Activated T-cell treated with anti-CD3 and anti-CD28 coated beads, Interleukin-2, amount 50 U/mL, for 24 hours (primary cell): Measurements from ENCODE around the gene CLDN4.
"Not testable (repeated sequence)": the region's sequence is repeated elsewhere in the genome, so short reads cannot be mapped to it uniquely, and the experiment has no call there.

Experiments
- DNase-seq: peaks from one replicate; pipeline ENCODE4 v3.0.0-alpha.2; 2020
- H3K27ac Mint-ChIP-seq: 2 replicates; pipeline ENCODE4 v1.8.0; 2020; ENCODE audit warnings: mild to moderate bottlenecking, mixed read lengths
- H3K27me3 Mint-ChIP-seq: 2 replicates; pipeline ENCODE4 v1.8.0; 2020; ENCODE audit warnings: mixed read lengths
- H3K36me3 Mint-ChIP-seq: 2 replicates; pipeline ENCODE4 v1.8.0; 2020; ENCODE audit warnings: low read depth, mixed read lengths
- H3K4me1 Mint-ChIP-seq: 2 replicates; pipeline ENCODE4 v1.8.0; 2020; ENCODE audit warnings: low read depth, mixed read lengths
- H3K4me3 Mint-ChIP-seq: 2 replicates; pipeline ENCODE4 v1.8.0; 2020; ENCODE audit warnings: mild to moderate bottlenecking, moderate library complexity, mixed read lengths
- H3K9me3 Mint-ChIP-seq: 2 replicates; pipeline ENCODE4 v1.8.0; 2020; ENCODE audit warnings: mixed read lengths

The CLDN4 gene

DNA sequence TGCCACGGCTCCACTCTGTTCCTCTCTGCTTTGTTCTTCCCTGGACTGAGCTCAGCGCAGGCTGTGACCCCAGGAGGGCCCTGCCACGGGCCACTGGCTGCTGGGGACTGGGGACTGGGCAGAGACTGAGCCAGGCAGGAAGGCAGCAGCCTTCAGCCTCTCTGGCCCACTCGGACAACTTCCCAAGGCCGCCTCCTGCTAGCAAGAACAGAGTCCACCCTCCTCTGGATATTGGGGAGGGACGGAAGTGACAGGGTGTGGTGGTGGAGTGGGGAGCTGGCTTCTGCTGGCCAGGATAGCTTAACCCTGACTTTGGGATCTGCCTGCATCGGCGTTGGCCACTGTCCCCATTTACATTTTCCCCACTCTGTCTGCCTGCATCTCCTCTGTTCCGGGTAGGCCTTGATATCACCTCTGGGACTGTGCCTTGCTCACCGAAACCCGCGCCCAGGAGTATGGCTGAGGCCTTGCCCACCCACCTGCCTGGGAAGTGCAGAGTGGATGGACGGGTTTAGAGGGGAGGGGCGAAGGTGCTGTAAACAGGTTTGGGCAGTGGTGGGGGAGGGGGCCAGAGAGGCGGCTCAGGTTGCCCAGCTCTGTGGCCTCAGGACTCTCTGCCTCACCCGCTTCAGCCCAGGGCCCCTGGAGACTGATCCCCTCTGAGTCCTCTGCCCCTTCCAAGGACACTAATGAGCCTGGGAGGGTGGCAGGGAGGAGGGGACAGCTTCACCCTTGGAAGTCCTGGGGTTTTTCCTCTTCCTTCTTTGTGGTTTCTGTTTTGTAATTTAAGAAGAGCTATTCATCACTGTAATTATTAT is 1.2 kb downstream of the CLDN4 start:
- no peak for DNase-seq
- Mint-ChIP-seq H3K9me3 (no peaks in the 10 kb centered on the region), H3K27ac (no peak overlapping the region), H3K4me3 (no peak overlapping the region), H3K36me3 (no peaks in the 10 kb centered on the region), H3K4me1 (peaks cover 20% of the 10 kb centered on the region), H3K27me3 (peaks cover 24% of the 10 kb centered on the region)

DNA sequence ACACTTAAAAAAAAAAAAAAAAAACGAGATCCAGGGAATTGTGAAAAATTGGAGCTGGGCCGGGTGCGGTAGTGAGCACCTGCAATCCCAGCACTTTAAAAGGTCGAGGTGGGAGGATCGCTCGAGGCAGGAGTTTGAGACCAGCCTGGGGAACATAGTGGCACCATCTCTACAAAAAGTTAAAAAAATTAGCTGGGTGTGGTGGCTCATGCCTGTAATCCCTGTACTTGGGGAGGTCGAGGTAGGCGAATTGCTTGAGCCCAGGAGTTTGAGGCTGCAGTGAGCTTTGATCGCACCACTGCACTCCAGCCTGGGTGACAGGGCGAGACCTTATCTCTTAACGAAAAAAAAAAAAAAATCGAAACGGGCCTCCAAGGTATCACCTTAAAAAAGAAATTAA is 2.0 kb downstream of the CLDN4 start:
- Mint-ChIP-seq H3K4me3 (no peak overlapping the region), H3K9me3 (no peaks in the 10 kb centered on the region), H3K36me3 (no peaks in the 10 kb centered on the region), H3K27me3 (peaks cover 16% of the 10 kb centered on the region), H3K27ac (no peak overlapping the region), H3K4me1 (peaks cover 12% of the 10 kb centered on the region)
- no peak for DNase-seq

DNA sequence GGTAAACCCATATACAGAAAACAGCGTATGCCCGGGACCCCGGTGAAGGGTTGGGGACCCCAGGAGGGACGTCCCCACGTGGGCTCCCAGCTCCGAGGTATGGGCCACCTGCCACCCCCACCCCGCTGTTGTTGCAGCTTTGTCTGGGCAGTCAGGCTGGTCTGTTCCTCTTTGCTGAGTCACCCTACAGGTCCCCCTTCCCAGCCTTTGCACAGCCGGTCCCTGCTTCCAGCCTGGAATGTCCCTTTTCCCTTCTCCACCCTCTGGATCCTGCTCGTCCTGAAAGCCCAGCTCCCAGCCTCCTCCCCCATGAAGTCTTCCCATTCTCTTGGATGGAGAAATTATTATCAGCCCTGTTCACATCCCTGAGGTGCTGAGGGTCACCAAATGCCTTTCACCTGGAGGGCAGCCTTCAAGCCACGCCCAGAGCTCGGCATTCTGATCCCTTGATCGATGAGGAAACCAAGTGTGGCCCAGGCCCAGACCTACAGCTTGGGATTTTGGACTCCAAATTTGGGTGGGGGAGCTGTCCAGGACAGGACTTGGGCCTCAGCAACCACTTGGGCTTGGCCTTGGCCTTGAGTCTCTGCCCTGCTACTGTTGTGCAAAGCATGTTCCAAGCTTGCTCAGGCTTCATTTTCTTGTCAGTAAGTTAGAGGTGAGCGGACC is 2.6 kb downstream of the CLDN4 start:
- peaks cover 12% of the 10 kb centered on the region for H3K27me3 Mint-ChIP-seq
- no peak overlapping the region for H3K27ac Mint-ChIP-seq
- no peaks in the 10 kb centered on the region for H3K9me3 Mint-ChIP-seq
- no peaks in the 10 kb centered on the region for H3K36me3 Mint-ChIP-seq
- H3K4me1 Mint-ChIP-seq = peaks cover 7% of the 10 kb centered on the region
- H3K4me3 Mint-ChIP-seq = no peak overlapping the region
- DNase-seq = no peak

DNA sequence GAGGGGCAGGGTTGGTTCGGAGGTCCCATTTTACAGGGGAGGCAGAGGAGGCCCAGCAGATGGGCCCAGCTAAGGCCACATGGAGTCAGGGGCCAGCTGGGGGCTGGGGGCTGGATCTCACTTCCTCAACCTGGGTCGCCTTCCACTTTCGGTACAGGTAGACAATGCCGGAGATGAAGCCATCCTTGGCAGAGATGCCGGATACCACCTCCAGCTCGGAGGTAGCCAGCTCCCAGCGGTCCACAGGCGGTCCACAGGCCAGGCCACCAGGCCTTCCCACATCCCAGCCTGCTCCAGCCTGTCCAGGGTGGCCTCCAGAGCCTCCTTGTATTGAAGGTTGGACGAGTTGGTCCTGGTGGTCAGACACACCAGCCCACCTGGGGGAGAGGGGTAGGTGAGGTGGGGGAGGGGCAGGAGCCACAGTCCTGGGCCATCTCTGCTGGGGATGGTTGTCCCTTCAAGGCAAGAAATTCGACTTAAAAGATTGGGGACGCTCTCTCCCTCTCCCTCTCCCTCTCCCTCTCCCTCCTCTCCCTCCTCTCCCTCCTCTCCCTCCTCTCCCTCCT is 3.9 kb downstream of the CLDN4 start:
- Mint-ChIP-seq H3K4me1 (no peaks in the 10 kb centered on the region), H3K27me3 (peaks cover 2% of the 10 kb centered on the region), H3K36me3 (no peaks in the 10 kb centered on the region), H3K9me3 (no peaks in the 10 kb centered on the region), H3K4me3 (no peak overlapping the region), H3K27ac (no peak overlapping the region)
- no peak for DNase-seq

DNA sequence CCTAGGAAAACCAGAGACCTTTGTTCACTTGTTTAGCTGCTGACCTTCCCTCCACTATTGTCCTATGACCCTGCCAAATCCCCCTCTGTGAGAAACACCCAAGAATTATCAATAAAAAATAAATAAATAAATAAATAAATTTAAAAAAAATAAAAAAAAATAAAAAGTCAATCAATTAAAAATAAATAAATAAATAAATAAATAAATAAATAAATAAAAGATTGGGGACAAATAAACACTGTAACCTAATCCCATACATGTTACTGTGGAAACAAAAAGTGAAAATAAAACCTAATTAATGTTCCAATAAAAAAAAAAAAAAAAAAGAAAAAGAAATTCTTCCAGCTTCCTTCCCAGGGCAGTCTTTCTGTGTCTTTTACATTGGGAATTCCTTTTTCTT is 6.4 kb downstream of the CLDN4 start:
- not testable (repeated sequence) for H3K4me1 Mint-ChIP-seq, H3K4me3 Mint-ChIP-seq, H3K9me3 Mint-ChIP-seq, H3K36me3 Mint-ChIP-seq, H3K27me3 Mint-ChIP-seq, H3K27ac Mint-ChIP-seq, DNase-seq

DNA sequence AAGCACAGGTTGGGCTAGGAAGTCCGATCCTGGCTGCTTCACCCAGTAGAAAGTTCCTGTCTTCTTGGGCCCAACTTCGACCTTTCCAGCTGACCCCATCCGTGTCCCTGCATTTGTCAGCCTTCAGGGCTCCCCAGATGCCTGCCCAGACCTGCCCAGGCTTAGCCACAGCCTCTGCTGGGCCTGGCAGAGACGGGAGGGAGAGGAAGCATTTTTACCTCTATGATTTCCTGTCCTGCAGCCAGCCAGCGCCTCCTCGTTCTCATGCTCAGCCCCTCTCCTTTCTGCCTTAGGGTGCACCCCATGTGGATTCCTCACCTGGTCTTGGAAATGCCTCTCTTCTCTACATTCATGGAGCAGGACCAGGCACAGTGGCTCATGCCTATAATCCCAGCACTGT is 7.8 kb downstream of the CLDN4 start:
- H3K9me3 Mint-ChIP-seq = no peaks in the 10 kb centered on the region
- H3K4me3 Mint-ChIP-seq = no peak overlapping the region
- H3K27me3 Mint-ChIP-seq = no peaks in the 10 kb centered on the region

DNA sequence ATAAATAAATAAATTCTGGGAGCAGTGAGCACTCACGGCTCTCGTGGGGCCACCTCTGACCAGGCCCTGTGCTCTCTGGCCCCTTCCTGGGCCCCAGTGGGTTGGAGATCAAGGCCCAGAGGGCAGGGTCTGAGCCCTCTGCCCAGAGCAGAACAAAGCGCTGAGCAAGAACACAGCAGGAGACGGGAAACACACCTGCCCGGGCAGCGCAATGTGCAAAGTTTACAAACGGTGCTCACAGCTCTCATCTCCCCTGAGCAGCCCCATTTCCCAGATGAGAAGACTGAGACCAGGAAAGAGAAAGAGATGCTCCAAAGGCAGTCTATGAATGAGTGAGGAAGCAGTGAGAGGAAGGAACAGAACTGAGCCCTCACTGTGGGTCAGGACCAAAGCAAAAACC is 8.5 kb downstream of the CLDN4 start:
- Mint-ChIP-seq H3K27ac (no peak overlapping the region), H3K36me3 (no peaks in the 10 kb centered on the region), H3K9me3 (no peaks in the 10 kb centered on the region), H3K27me3 (no peaks in the 10 kb centered on the region), H3K4me1 (peaks cover 12% of the 10 kb centered on the region), H3K4me3 (no peak overlapping the region)
- no peak for DNase-seq

More for the DNA sequence above, 7.8 kb downstream of the CLDN4 start:
- DNase-seq = no peak
- Mint-ChIP-seq H3K27ac (no peak overlapping the region), H3K36me3 (no peaks in the 10 kb centered on the region), H3K4me1 (peaks cover 8% of the 10 kb centered on the region)

DNA sequence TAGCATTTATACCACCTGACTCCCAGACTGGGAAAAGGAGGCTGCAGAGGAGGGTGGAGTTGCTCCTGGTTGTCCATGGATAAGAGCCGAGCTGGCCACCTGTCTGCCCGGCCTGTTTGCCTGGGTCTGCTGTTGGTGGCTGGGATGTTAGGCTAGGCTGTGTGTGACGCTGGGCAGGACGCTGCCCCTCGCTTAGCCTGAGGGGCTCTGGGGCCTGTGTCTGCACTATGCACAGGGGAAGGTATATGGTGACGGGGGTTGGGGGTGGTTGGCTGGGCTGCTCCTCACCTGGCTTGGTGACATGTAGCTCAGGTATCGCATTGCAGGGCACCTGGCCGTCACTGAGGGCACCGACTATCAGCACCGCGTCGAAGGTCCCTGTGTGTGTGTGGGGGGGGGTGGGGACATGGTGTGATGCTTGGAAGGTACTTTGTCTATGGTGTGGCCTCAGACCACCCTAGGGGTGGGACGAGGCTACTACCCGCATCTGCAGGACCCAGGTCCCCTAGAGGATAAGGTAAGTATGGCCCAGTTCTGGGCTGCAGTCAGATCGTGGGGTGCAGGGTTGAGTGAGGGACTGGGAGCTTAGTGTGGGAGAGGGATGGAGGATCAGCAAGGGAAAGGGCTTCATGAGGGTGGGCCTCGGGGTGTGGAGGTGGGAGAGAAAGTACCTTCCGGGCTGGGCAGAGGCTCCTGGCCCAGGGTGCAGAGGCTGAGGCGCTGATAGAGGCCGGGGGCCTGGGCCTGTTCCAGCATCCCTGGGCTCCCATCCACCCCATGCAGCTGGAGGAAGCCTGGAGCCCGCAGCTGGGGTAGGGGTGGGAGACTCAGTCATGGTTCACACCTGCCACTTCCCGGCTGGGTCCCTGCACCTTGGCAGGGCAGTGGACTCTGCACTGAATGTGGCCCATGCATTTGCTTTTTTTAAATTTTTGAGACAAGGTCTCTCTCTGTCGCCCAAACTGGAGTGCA is 9.2 kb downstream of the CLDN4 start:
- Mint-ChIP-seq H3K27ac (no peak overlapping the region), H3K4me1 (peaks cover 14% of the 10 kb centered on the region), H3K4me3 (no peak overlapping the region), H3K27me3 (no peaks in the 10 kb centered on the region), H3K9me3 (no peaks in the 10 kb centered on the region), H3K36me3 (no peaks in the 10 kb centered on the region)
- no peak for DNase-seq

DNA sequence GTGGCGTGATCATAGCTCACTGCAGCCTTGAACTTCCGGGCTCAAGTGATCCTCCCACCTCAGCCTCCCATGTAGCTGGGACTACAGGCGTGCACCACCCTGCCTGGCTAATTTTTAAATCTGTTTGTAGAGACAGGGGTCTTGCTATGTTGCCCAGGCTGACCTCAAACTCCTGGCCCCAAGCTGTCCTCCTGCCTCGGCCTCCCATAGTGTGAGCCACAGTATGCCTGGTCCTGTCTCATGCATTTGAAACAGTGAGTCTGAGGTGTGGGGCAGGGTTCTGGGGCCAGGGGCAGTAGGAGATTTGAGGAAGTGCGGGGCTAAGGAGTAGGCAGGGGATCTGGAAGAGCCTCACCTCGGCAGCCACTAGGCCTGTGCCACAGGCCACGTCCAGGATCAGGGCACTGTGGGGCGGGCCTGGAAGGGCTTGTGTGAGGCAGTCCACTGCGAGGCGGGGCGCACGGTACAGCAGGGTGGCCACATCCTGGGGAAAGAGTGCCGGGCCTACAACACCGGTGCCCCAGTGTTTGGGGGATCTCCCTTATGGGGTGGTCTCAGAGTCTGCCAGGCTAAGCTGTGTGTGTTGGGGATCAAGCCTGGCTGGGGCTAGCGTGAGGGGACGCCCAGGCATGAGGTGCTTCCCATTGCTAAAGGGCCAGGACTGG is 10.1 kb downstream of the CLDN4 start:
- Mint-ChIP-seq H3K27ac (no peak overlapping the region), H3K9me3 (no peaks in the 10 kb centered on the region), H3K4me1 (peaks cover 14% of the 10 kb centered on the region), H3K4me3 (no peak overlapping the region), H3K36me3 (no peaks in the 10 kb centered on the region), H3K27me3 (no peaks in the 10 kb centered on the region)
- DNase-seq = no peak

DNA sequence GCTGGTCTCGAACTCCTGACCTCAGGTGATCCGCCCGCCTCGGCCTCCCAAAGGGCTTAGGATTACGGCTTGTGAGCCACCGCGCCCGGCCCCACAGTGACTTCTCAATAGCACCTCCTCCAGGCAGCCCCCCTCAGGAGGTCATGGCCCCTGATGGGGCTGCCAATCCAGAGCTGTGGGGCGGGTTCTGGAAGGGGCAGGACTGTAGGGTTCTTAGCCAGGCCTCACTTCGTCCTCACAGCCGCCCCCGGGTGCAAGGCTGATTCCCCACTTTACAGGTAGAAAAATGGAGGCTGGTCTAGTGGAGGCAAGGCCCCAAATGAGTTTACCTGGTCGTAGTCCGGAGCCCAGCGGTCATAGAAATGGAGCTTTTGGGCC is 10.9 kb downstream of the CLDN4 start:
- Mint-ChIP-seq H3K27me3 (no peaks in the 10 kb centered on the region), H3K9me3 (no peaks in the 10 kb centered on the region), H3K27ac (no peak overlapping the region), H3K36me3 (no peaks in the 10 kb centered on the region), H3K4me1 (peaks cover 14% of the 10 kb centered on the region), H3K4me3 (peak overlapping the region; percentile 80)
- DNase-seq = peak; percentile 39

DNA sequence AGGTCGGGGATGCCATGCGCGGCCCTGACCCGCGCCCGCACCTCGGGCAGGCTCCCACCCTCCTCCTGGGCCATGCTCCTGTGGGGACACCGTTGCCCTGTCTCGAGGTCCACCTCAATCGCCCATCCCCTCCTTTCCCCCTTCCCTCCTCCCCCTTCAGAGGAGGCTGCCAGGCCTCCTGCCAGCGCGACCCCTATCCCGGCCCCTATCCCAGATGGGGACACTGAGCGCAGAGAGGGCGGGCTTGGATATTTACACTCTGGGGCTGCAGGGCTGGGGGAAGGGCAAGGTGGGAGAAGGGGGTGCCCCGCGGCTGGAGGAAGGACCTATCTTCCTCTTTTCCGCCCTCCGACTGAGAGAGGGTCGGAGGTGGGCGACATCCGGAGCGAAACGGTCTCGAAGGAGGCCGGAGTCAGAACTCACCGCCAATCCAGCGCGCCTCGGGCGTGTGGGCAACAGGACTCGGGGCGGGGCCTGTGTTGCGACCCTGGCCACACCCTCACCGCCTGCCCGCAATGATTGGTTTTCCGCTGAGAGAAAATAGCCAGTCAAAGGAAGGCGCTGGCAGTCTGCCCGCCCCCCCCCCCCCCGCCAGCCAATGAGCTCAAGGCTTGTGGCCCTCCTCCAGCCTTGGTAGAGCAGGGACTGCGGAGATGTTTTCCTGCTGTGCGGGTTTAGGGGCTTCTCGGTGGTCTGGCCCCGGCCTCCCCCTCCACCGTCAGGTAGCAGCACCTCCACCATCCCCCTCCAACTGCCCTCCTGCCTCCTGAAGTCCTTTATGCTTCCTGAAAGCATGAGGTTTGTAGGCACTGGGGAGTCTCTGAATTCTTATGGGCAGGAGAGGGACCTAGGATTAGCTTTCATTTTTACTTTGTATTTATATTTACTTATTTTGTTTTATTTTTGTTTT is 11.5 kb downstream of the CLDN4 start, which contains the start of gene METTL27:
METTL27 (minus strand) TSS at position 450 of the 910 bp plus-strand sequence; CDS start at position 74, 376 bp downstream.
- Mint-ChIP-seq H3K27ac (peak within 1 kb of the TSS; percentile 83), H3K27me3 (no peaks in the 10 kb centered on the region), H3K36me3 (no peaks in the 10 kb centered on the region), H3K4me3 (peak within 1 kb of the TSS; percentile 80), H3K4me1 (peaks cover 14% of the 10 kb centered on the region), H3K9me3 (no peaks in the 10 kb centered on the region)
- DNase-seq = peak; percentile 92

DNA sequence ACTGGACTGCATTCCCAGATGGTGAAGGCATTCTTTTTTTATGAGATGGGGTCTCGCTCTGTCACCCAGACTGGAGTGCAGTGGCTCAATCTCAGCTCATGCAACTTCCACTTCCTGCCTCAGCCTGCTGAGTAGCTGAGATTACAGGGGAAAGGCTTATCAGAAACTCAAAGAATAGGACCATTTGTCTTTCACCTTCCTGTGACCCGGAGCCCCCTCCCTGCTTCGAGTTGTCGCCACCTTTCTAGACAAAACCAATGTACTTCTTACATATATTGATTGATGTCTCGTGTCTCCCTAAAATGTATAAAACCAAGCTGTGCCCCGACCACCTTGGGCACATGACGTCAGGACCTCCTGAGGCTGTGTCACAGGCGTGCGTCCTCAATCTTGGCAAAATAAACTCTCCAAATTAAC is 13.3 kb downstream of the CLDN4 start:
- H3K4me1 Mint-ChIP-seq = peaks cover 14% of the 10 kb centered on the region
- DNase-seq = no peak

DNA sequence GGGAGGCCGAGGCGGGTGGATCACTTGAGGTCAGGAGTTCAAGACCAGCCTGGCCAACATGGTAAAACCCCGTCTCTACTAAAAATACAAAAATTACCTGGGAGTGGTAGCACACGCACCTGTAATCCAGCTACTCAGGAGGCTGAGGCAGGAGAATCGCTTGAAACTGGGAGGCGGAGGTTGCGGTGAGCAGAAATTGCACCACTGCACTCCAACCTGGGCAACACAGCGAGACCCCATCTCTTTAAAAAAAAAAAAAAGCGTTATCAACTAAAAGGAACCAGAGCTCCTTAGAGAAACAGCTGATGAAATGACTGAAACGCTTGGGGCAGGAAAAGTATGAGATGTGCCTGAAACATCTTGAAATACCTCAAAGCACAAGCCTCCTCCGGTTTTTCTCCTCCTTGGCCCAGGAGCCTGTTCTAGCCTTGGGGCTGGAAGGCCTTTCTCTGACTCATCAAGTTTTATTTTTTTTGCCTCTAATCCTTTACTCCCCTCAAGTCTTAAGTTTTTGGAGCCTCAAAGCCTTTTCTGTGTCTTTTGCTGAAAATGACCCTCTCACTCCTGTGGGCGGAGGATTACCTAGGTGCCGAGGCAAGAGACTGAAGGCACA is 14.2 kb downstream of the CLDN4 start:
- Mint-ChIP-seq H3K27ac (no peak overlapping the region), H3K36me3 (no peaks in the 10 kb centered on the region), H3K4me1 (peaks cover 18% of the 10 kb centered on the region), H3K4me3 (no peak overlapping the region), H3K9me3 (no peaks in the 10 kb centered on the region), H3K27me3 (peaks cover 6% of the 10 kb centered on the region)
- no peak for DNase-seq

More for the DNA sequence above, 13.3 kb downstream of the CLDN4 start:
- Mint-ChIP-seq H3K9me3 (no peaks in the 10 kb centered on the region), H3K4me3 (no peak overlapping the region), H3K36me3 (no peaks in the 10 kb centered on the region), H3K27ac (no peak overlapping the region), H3K27me3 (peaks cover under 1% of the 10 kb centered on the region)
